C4-2B (cell line): ENCODE results near the gene ALDH7A1.

Experiments
- H3K27ac ChIP-seq: fragments of 450-650 bp; 2 replicates; pipeline ENCODE4 v1.5.1; 2017
- CTCF ChIP-seq: fragments of 450-650 bp; conservative IDR thresholded peaks from 2 replicates; pipeline ENCODE4 v1.5.1; 2017; ENCODE audit warnings: mild to moderate bottlenecking
- ZFX ChIP-seq: fragments of 450-650 bp; IDR thresholded peaks from 2 replicates; pipeline ENCODE4 v1.6.1; 2017

Gene ALDH7A1

DNA sequence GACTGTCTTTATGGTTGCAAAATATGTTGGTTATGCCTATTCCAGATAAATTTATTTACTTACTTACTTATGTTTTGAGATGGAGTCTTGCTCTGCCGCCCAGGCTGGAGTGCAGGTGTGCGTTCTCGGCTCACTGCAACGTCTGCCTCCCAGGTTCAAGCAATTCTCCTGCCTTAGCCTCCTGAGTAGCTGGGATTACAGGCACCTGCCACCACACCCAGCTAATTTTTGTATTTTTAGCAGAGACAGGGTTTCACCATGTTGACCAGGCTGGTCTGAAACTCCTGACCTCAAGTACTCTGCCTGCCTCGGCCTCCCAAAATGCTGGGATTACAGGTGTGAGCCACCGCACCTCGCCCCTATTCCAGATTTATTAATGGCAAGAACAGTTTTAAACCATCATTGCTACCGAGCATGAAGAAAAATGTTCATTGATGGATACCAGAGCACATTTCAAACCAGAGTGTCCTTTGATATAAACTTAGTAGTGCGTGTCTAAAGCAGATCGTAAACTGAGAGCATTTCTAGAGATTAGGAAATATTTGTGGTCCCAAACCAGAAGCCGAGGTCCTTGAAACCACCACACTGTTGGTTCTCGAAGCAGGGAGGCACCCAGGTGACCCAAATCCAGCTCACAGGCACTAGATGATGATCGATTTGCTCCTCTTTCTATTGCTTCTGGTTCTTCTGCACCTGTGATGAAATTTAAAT, 86.6 kb downstream of the ALDH7A1 start:
- no peak for TF ChIP-seq ZFX
- TF ChIP-seq CTCF: no peak
- H3K27ac ChIP-seq: no peak overlapping the region

DNA sequence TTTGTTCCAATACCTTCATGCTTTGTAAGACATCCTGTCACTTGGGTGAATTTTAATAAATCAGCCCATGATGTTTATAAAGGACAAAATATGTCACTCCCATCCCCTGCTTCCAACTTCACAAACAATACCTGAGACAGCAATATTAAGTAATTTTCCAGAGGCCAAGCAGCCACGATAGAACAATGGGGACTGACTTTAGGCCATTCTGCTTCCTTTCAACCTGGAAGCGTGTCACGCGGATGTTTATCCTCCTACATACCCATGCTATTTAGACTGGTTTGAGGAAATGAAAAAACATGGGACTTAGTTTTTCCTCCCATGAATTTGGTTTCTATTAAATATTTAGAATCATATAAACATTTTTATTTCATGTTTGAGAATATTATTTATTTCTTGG, 88.9 kb downstream of the ALDH7A1 start:
- no peak overlapping the region for H3K27ac ChIP-seq
- TF ChIP-seq CTCF: no peak

DNA sequence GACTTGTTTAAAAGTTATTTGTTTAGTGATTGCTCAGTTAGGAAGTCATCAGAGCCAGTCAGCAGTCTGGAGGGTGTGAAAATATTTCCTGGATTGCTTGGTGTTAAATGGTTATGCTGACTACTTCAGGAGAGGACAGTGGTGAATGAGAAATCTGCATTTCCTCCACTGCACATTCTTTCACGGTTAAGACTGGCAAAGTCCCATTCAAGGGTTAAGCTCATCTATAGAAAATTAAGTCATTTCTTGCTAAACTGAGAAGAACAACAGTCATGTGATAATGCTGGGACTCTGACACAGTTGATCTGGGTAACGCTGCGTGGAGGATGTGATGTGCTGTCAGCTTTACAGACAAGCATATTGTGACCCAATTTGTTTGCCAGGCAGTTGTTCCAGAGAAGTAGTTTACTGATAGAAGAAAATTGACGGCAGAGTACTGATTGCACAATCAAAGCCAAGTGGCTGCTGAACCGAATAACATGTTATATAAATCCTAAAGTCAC, 91.4 kb downstream of the ALDH7A1 start:
- no peak overlapping the region for H3K27ac ChIP-seq
- TF ChIP-seq CTCF: no peak
- TF ChIP-seq ZFX: no peak

GRCh38 chr5:126501448-126501847, 93.6 kb downstream of the ALDH7A1 start:
- H3K27ac ChIP-seq: no peak overlapping the region
- TF ChIP-seq ZFX (no peak), CTCF (no peak)

GRCh38 chr5:126499853-126500342, 95.1 kb downstream of the ALDH7A1 start:
- no peak overlapping the region for H3K27ac ChIP-seq
- no peak for TF ChIP-seq ZFX
- peak; percentile 75 for TF ChIP-seq CTCF

- no peak overlapping the region for H3K27ac ChIP-seq
- TF ChIP-seq ZFX (no peak), CTCF (no peak)
Measured at GRCh38 chr5:126499278-126499677, 95.7 kb downstream of the ALDH7A1 start.

GRCh38 chr5:126497506-126497905, 97.5 kb downstream of the ALDH7A1 start:
- no peak for TF ChIP-seq ZFX
- TF ChIP-seq CTCF: no peak
- H3K27ac ChIP-seq: no peak overlapping the region
